Cardiac muscle cell (in vitro differentiated cells and primary cell): ENCODE data around the gene LZTS2. TPM values are rescaled to one million over a fixed set of nuclear protein-coding genes. Genes with fewer than 3 reads are reported as not detected.

Source experiments
- DNase-seq, 2 donors: peaks; one replicate each; pipeline versions ENCODE4 v3.0.0 to v3.0.0-alpha.2; 2010 to 2017; ENCODE audit warnings: low read depth in 1 of 2, low spot score in 1 of 2
- H3K27ac ChIP-seq: fragments of 200-600 bp; sonication (generic); 2 replicates; pipeline ENCODE4 v1.5.1; 2016
- H3K27me3 ChIP-seq: fragments of 200-600 bp; sonication (generic); 2 replicates; pipeline ENCODE4 v1.6.0; 2016; ENCODE audit warnings: control low read depth
- H3K36me3 ChIP-seq: fragments of 200-600 bp; sonication (generic); 2 replicates; pipeline ENCODE4 v1.5.1; 2016; ENCODE audit warnings: control low read depth
- H3K4me1 ChIP-seq: fragments of 200-600 bp; sonication (generic); 2 replicates; pipeline ENCODE4 v1.8.1; 2017; ENCODE audit warnings: low read depth, mild to moderate bottlenecking, mixed run types
- H3K4me3 ChIP-seq: fragments of 200-600 bp; sonication (generic); 2 replicates; pipeline ENCODE4 v1.5.1; 2016; ENCODE audit warnings: mild to moderate bottlenecking
- H3K9me3 ChIP-seq: fragments of 200-600 bp; sonication (generic); 2 replicates; pipeline ENCODE4 v1.5.1; 2017; ENCODE audit warnings: low read depth, mild to moderate bottlenecking, control low read depth
- polyA plus RNA-seq: library from polyadenylated mRNA; unstranded; fragments of >200 nt; fragmentation: Nextera tagmentation; extraction: Ambion mirVana; gene quantifications from 2 replicates; pipeline ENCODE4 v1.2.1, GENCODE V29; 2016
- total RNA-seq: library from RNA; depleted of rRNA; stranded (reverse); fragments of >200 nt; gene quantifications from 2 replicates; pipeline ENCODE4 v1.2.3, GENCODE V29; 2016
- TF ChIP-seq, protein P1 (sequence below): IDR thresholded peaks from 2 replicates; pipeline ENCODE4 v1.5.1; 2012; ENCODE audit warnings: low read depth, mild to moderate bottlenecking, low read length

LZTS2 gene
- total and polyA plus RNA-seq, 2 experiments from 2014 or later: 128 to 168 TPM

DNA sequence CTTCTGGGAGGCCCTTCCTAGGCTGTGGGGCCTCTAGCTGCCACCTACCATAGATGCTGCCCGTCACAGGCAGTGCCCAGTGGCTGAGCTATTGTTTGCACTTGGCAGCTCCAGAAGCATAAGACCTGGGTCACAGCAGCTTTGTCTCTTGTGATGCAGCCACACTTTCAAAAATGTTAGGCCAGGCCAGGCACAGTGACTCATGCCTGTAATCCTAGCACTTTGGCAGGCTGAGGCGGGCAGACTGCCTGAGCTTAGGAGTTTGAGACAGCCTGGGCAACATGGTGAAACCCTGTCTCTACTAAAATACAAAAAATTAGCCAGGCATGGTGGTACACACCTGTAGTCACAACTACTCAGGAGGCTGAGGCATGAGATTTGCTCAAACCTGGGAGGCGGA lies 52.7 kb downstream of the LZTS2 start:
- TF ChIP-seq, protein P1, sequence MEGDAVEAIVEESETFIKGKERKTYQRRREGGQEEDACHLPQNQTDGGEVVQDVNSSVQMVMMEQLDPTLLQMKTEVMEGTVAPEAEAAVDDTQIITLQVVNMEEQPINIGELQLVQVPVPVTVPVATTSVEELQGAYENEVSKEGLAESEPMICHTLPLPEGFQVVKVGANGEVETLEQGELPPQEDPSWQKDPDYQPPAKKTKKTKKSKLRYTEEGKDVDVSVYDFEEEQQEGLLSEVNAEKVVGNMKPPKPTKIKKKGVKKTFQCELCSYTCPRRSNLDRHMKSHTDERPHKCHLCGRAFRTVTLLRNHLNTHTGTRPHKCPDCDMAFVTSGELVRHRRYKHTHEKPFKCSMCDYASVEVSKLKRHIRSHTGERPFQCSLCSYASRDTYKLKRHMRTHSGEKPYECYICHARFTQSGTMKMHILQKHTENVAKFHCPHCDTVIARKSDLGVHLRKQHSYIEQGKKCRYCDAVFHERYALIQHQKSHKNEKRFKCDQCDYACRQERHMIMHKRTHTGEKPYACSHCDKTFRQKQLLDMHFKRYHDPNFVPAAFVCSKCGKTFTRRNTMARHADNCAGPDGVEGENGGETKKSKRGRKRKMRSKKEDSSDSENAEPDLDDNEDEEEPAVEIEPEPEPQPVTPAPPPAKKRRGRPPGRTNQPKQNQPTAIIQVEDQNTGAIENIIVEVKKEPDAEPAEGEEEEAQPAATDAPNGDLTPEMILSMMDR: no peak
- peak in 1 of 2 donors; percentile 57 for DNase-seq
- no peaks in the 10 kb centered on the region for H3K36me3 ChIP-seq
- peaks cover 50% of the 10 kb centered on the region for H3K27me3 ChIP-seq
- no peaks in the 10 kb centered on the region for H3K4me1 ChIP-seq
- no peak overlapping the region for H3K27ac ChIP-seq
- H3K9me3 ChIP-seq: no peaks in the 10 kb centered on the region
- H3K4me3 ChIP-seq: no peak overlapping the region

DNA sequence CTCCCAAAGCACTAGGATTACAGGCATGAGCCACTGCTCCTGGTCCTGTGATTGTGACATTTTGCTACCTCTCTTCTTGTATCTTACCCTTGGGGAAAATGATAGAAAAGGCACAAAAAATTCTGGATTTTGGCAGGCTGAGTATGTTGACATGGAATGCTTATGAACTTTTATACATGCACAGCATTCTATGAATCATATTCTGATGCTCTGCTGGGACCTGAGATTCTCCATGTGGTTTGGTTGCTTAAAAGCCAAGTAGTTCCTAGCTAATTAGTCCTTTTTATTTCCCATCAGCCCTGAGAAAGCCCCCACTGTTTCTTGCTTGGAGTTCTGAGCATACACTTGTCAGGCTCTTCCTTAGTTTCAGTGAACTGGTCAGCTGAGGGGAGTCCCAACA lies 53.9 kb downstream of the LZTS2 start:
- no peak for DNase-seq
- no peak overlapping the region for H3K27ac ChIP-seq
- TF ChIP-seq, protein P1: no peak
- peaks cover 38% of the 10 kb centered on the region for H3K27me3 ChIP-seq
- H3K9me3 ChIP-seq: no peaks in the 10 kb centered on the region
- no peaks in the 10 kb centered on the region for H3K4me1 ChIP-seq
- no peaks in the 10 kb centered on the region for H3K36me3 ChIP-seq
- no peak overlapping the region for H3K4me3 ChIP-seq

DNA sequence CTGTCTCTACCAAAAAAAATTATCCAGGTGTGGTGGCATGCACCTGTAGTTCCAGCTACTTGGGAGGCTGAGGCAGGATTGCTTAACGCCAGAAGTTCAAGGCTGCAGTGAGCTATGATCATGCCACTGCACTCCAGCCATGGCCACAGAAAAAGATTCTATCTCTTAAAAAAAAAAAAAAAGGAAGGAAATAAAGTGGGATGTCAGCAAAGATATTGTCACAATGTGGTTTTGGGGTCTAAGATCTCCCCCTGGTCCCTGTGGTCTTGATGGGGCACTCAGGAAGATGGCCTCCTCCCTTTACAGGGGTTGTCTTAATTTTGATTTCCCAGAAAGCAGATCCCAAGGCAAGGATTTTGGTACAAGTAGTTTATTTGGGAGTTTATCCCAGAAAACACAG lies 54.7 kb downstream of the LZTS2 start:
- no peaks in the 10 kb centered on the region for H3K9me3 ChIP-seq
- no peak overlapping the region for H3K27ac ChIP-seq
- no peaks in the 10 kb centered on the region for H3K36me3 ChIP-seq
- no peak overlapping the region for H3K4me3 ChIP-seq
- no peak for DNase-seq
- TF ChIP-seq, protein P1: no peak
- peaks cover 29% of the 10 kb centered on the region for H3K27me3 ChIP-seq
- no peaks in the 10 kb centered on the region for H3K4me1 ChIP-seq

DNA sequence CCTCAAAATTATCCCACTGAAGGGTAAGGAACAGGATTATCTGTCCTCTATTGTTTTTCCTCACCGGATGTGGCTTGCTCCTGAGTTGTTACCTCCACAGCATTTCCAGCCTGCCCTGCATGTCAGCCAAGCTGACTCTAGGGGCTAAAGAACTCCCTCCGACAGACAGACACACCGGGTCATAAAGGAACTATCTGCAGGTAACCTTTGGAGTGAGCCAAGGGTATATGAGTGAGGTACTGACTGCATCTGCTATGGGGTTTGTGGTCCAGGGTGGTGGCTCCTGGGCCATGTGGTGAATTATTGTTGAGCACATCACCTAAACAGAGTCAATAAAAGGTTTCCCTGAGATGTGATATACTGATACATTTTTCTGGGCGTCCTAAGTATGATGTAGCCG lies 55.3 kb downstream of the LZTS2 start:
- DNase-seq: no peak
- Histone ChIP-seq H3K9me3 (no peaks in the 10 kb centered on the region), H3K4me3 (no peak overlapping the region), H3K27ac (no peak overlapping the region), H3K36me3 (no peaks in the 10 kb centered on the region), H3K4me1 (no peaks in the 10 kb centered on the region), H3K27me3 (peaks cover 24% of the 10 kb centered on the region)
- TF ChIP-seq, protein P1: no peak

DNA sequence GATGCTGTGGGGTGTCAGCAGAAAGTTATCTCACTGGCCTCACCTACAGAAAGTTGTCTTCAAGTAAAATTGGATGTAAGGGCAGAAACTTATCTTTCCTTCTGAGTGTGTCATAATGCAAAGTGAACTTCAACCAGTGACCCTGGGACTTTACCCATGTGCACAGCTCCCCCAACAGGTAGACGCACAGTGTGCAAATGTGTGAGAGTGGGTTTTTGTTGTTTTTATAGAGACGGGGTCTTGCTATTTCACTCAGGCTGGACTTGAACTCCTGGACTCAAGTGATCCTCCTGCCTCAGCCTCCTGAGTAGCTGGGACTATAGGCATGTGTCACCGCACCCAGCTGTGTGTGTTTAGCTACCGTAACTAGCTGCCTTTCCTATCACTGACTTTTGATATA lies 55.8 kb downstream of the LZTS2 start:
- TF ChIP-seq, protein P1: peak; percentile 9
- Histone ChIP-seq H3K36me3 (no peaks in the 10 kb centered on the region), H3K4me1 (no peaks in the 10 kb centered on the region), H3K27ac (no peak overlapping the region), H3K4me3 (no peak overlapping the region), H3K9me3 (no peaks in the 10 kb centered on the region), H3K27me3 (peaks cover 19% of the 10 kb centered on the region)
- DNase-seq: no peak
